WTC11 (cell line): ENCODE data around the gene ZC3H12D. TPM values are rescaled to one million over a fixed set of nuclear protein-coding genes. Genes with fewer than 3 reads are reported as not detected.

Source experiments
- ATAC-seq: fragments of 200-7000 bp; cut with Tn5 transposase; 2 replicates; pipeline ENCODE4 v1.10.0; 2021; ENCODE audit warnings: mild to moderate bottlenecking, moderate library complexity
- CTCF ChIA-PET: fragments of 300-600 bp; sonication (Branson Sonifier 250); formaldehyde crosslinking; loops from one replicate; lab custom pipeline; 2021; ENCODE audit warnings: antibody characterized with exemption; lab: Charles Lee
- POLR2A ChIA-PET: fragments of 350-600 bp; sonication (Branson Sonifier 250); formaldehyde crosslinking; loops from one replicate; lab custom pipeline; 2021; ENCODE audit warnings: antibody characterized with exemption; lab: Charles Lee
- DNase-seq: peaks from one replicate; pipeline ENCODE4 v3.0.0; 2021; ENCODE audit warnings: low spot score
- H3K27ac Mint-ChIP-seq: 2 replicates; pipeline ENCODE4 v1.8.0; 2021; ENCODE audit warnings: mixed read lengths
- H3K27me3 Mint-ChIP-seq: 2 replicates; pipeline ENCODE4 v1.8.0; 2021; ENCODE audit warnings: low read depth, mild to moderate bottlenecking, moderate library complexity, mixed read lengths
- H3K36me3 Mint-ChIP-seq: 2 replicates; pipeline ENCODE4 v1.8.0; 2021; ENCODE audit warnings: mixed read lengths
- H3K4me1 Mint-ChIP-seq: 2 replicates; pipeline ENCODE4 v1.8.0; 2022; ENCODE audit warnings: mixed read lengths
- H3K4me3 Mint-ChIP-seq: 2 replicates; pipeline ENCODE4 v1.8.0; 2021; ENCODE audit warnings: mild to moderate bottlenecking, moderate library complexity, mixed read lengths
- H3K9me3 Mint-ChIP-seq: 2 replicates; pipeline ENCODE4 v1.8.0; 2021; ENCODE audit warnings: mixed read lengths
- ATF3 ChIP-seq: sonication (generic); formaldehyde crosslinking; conservative IDR thresholded peaks from 2 replicates; pipeline ENCODE4 v1.8.1; 2022; ENCODE audit warnings: mild to moderate bottlenecking, missing genetic modification reagents
- ATF6 ChIP-seq: sonication (generic); formaldehyde crosslinking; IDR thresholded peaks from 2 replicates; pipeline ENCODE4 v1.8.1; 2023; ENCODE audit warnings: mild to moderate bottlenecking, missing genetic modification reagents
- CREB1 ChIP-seq: sonication (generic); formaldehyde crosslinking; IDR thresholded peaks from 2 replicates; pipeline ENCODE4 v1.8.0; 2023; ENCODE audit warnings: mild to moderate bottlenecking, missing genetic modification reagents
- E2F5 ChIP-seq: sonication (generic); formaldehyde crosslinking; IDR thresholded peaks from 2 replicates; pipeline ENCODE4 v1.8.1; 2022; ENCODE audit warnings: mild to moderate bottlenecking, moderate library complexity, missing genetic modification reagents
- GTF2I ChIP-seq: fragments of 250-450 bp; sonication (Bioruptor Pico); conservative IDR thresholded peaks from 2 replicates; pipeline ENCODE4 v1.4.0; 2021; ENCODE audit warnings: mild to moderate bottlenecking
- HMGXB4 ChIP-seq: sonication (generic); formaldehyde crosslinking; IDR thresholded peaks from 2 replicates; pipeline ENCODE4 v1.8.1; 2023; ENCODE audit warnings: mild to moderate bottlenecking, moderate library complexity, missing genetic modification reagents
- MAX ChIP-seq: sonication (generic); formaldehyde crosslinking; IDR thresholded peaks from 2 replicates; pipeline ENCODE4 v1.8.0; 2022; ENCODE audit warnings: mild to moderate bottlenecking, missing genetic modification reagents
- NFATC4 ChIP-seq: fragments of 250-450 bp; sonication (Bioruptor Pico); IDR thresholded peaks from 2 replicates; pipeline ENCODE4 v1.9.0; 2021; ENCODE audit warnings: mild to moderate bottlenecking
- SOX15 ChIP-seq: fragments of 250-450 bp; sonication (Bioruptor Pico); IDR thresholded peaks from 2 replicates; pipeline ENCODE4 v1.9.0; 2021; ENCODE audit warnings: mild to moderate bottlenecking
- ZBTB43 ChIP-seq: sonication (generic); formaldehyde crosslinking; IDR thresholded peaks from 2 replicates; pipeline ENCODE4 v1.8.1; 2023; ENCODE audit warnings: mild to moderate bottlenecking, missing genetic modification reagents
- ZNF396 ChIP-seq: fragments of 250-450 bp; sonication (Bioruptor Pico); IDR thresholded peaks from 2 replicates; pipeline ENCODE4 v1.8.0; 2021; ENCODE audit warnings: mild to moderate bottlenecking, moderate library complexity, borderline replicate concordance
- ZNF423 ChIP-seq: fragments of 250-450 bp; sonication (Bioruptor Pico); IDR thresholded peaks from 2 replicates; pipeline ENCODE4 v2.1.2; 2022; ENCODE audit warnings: mild to moderate bottlenecking, moderate library complexity
- total RNA-seq: library from RNA; stranded (reverse); gene quantifications from 3 replicates; pipeline ENCODE4 v1.2.3, GENCODE V29; 2021

The ZC3H12D gene
- total RNA-seq, 1 experiment from 2014 or later = 0.13 TPM

- TF ChIP-seq E2F5 (CRISPR knock-in tag) (no peak), ZNF423 (CRISPR knock-in tag) (no peak), NFATC4 (CRISPR knock-in tag) (no peak), ATF6 (no peak), GTF2I (CRISPR knock-in tag) (no peak), HMGXB4 (no peak)
These were observed 8.1 kb upstream of the ZC3H12D start (continued) for GRCh38 chr6:149492798-149493343.

GRCh38 chr6:149489967-149490366 lies 5.2 kb upstream of the ZC3H12D start:
- DNase-seq (no peak), ATAC-seq (no peak)
- Mint-ChIP-seq H3K36me3 (no peaks in the 10 kb centered on the region), H3K27ac (no peak overlapping the region), H3K27me3 (no peaks in the 10 kb centered on the region), H3K9me3 (no peaks in the 10 kb centered on the region), H3K4me1 (peaks cover 5% of the 10 kb centered on the region), H3K4me3 (no peak overlapping the region)
- ChIA-PET POLR2A (no interaction called here), CTCF (no interaction called here)
- no peak for TF ChIP-seq CREB1 (CRISPR knock-in tag)
- no peak for TF ChIP-seq ZNF396
- TF ChIP-seq MAX (CRISPR knock-in tag) = no peak
- no peak for TF ChIP-seq ATF3 (CRISPR knock-in tag)
- no peak for TF ChIP-seq ZBTB43 (CRISPR knock-in tag)

GRCh38 chr6:149488815-149489214 lies 4.0 kb upstream of the ZC3H12D start:
- DNase-seq = no peak
- H3K9me3 Mint-ChIP-seq = no peaks in the 10 kb centered on the region
- H3K4me1 Mint-ChIP-seq = peaks cover 10% of the 10 kb centered on the region
- no peak overlapping the region for H3K4me3 Mint-ChIP-seq
- H3K27me3 Mint-ChIP-seq = no peaks in the 10 kb centered on the region
- no peak overlapping the region for H3K27ac Mint-ChIP-seq
- POLR2A ChIA-PET = no interaction called here
- no peak for TF ChIP-seq ZNF423 (CRISPR knock-in tag)
- TF ChIP-seq, all 79 proteins: peak for 0
- ATAC-seq = no peak
- no peaks in the 10 kb centered on the region for H3K36me3 Mint-ChIP-seq
- CTCF ChIA-PET = no interaction called here

GRCh38 chr6:149487316-149487715 lies 2.5 kb upstream of the ZC3H12D start:
- POLR2A ChIA-PET = no interaction called here

More at GRCh38 chr6:149487316-149487715, 2.5 kb upstream of the ZC3H12D start:
- CTCF ChIA-PET = interaction anchor here (1.1 to 1.8 kb wide), 2 partner anchors 13 to 55 kb away, joined by 3 to 4 read pairs; no protein-coding TSS in a partner anchor
- TF ChIP-seq SOX15 (CRISPR knock-in tag) = no peak
- H3K4me1 Mint-ChIP-seq = peaks cover 10% of the 10 kb centered on the region
- H3K4me3 Mint-ChIP-seq = no peak overlapping the region
- no peaks in the 10 kb centered on the region for H3K36me3 Mint-ChIP-seq
- no peak for ATAC-seq
- no peak for DNase-seq
- no peaks in the 10 kb centered on the region for H3K9me3 Mint-ChIP-seq
- no peaks in the 10 kb centered on the region for H3K27me3 Mint-ChIP-seq
- H3K27ac Mint-ChIP-seq = no peak overlapping the region
